Nucleus accumbens (tissue), 56 donors: Measurements from ENCODE around the gene STAP2.

Source experiments
- DNase-seq, 56 donors: peaks; one replicate each; lab custom pipeline; 2025; lab: John Stamatoyannopoulos, UW

Gene STAP2

DNA sequence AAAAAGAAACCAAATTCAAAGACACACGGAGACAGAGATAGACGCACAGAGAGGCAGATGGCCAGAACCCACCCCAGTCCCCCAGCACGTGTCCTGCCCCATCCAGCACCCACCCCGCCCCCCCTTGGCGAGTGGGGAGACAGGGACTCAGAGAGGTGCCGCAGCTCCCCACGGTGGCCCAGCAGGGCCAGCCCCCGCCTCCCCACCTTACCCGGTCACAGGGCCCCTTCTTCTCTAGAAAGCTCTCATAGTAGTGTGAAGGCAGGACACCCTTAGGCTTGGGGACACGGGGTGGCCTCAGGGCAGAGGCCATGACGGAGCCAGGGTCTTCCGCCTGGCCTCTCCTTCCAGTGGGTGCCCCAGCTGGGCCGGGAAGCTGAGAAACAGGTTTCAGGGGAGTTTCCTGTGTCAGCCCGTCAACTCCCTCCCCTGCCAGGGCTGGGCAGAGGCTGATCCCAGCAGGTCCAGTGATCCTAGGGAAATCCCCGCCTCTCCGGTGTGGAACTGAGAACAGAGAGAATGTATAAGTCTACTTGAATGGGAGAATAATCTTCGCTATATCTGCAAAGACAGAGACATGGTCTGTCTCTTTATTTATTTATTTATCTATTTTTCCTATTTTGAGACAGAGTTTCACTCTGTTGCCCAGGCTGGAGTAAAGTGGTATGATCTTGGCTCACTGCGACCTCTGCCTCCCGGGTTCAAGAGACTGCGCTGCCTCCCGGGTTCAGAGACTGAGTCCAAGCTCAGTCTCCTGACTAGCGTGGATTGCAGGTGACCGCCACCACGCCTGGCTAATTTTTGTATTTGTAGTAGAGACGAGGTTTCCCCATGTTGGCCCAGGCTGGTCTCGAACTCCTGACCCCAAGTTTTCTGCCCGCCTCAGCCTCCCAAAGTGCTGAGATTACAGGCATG lies at the start of gene STAP2:
TSS of gene STAP2 (minus strand) at position 387 of the 915 bp plus-strand sequence. CDS start at position 313, 74 bp downstream.
- no peak for DNase-seq

GRCh38 chr19:4386041-4386782 lies 47.6 kb upstream of the STAP2 start:
- DNase-seq, result peak in 37 of 56 donors; percentile 12 to 77 (median 42)

GRCh38 chr19:4385291-4386040 lies 46.8 kb upstream of the STAP2 start:
- no peak for DNase-seq

DNA sequence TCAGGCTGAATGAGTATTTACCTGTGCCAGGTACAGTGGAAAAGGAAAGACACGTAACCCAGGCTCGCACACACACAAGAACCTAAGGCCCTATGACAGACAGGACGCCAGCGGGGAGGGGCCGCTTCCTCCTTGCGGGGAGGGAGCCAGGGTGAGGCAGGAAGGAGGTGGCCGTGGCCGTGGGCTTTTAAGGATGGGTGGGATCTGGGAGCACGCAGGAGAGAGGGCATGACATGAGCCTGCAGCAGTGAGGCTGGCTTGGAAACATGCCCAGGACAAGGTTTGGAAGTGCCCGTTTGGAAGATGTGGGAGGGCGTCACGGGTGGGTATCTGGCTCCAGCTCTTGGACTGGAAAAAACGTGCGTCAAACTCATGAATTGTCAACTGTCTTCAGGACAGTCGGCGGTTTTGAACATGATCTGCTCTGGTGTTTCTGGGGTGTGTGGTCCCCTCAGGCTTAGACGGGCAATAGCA lies 41.7 kb upstream of the STAP2 start:
- no peak for DNase-seq

DNA sequence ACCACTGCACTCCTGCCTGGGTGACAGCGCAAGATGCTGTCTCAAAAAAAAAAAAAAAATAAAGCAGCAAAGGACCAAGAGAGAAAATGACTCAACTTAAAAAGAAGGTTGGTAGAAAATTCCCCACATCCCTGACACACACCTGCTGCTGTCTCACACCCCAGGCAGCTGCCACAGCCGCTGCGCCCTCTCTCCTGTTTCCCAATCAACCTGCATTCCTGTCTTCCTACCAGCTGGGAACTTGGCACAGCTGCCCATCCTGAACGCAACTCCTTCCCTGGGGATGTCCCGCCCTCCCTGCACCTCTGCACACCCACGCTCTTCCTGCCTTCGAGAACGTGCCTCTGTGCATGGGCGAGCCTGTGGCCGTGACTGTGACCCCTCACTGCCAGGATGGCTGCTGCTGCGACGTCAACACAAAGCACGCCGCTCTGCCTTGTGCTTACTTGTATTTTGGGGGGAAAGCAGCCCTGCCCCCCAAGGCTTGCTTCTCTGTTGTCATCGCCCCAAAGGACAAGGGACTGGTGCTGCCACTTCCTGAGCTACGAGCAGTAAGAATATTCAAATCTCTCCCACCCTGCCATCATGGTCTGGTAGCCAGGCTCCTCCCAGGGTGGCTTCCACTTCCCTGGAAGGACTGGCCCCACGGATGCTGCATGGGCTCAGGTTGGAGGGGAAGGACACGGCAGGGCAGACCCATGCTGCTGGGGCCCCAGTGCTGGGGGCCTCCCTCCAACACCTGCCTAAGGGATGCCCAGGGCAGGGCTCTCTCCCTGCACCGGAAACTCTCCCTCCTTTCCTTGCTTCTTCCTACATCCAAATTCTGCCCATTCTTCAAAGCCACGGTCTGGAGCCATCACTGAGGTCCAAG lies 41.0 kb upstream of the STAP2 start:
- peak in 3 of 56 donors; percentile 30 to 44 (median 31) for DNase-seq

GRCh38 chr19:4378886-4379285 lies 40.3 kb upstream of the STAP2 start:
- DNase-seq, result no peak

- no peak for DNase-seq
Measured at GRCh38 chr19:4376991-4377781, 38.6 kb upstream of the STAP2 start.

DNA sequence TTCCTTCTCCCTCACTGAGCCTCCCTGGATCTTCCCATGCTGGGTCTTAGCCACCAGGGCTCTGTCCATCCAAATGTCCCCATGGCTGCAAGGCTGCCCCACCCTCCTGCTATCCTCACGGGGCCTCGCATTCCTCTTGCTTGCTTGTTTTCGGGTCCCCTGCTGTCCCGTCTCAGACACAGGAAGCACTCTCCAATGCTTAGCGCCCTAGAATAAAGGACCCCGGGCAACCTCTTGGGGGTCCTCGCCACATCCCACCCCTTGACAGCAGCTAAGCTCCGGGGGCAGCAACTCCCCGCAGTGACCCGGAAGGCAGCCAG lies 38.0 kb upstream of the STAP2 start:
- no peak for DNase-seq

DNA sequence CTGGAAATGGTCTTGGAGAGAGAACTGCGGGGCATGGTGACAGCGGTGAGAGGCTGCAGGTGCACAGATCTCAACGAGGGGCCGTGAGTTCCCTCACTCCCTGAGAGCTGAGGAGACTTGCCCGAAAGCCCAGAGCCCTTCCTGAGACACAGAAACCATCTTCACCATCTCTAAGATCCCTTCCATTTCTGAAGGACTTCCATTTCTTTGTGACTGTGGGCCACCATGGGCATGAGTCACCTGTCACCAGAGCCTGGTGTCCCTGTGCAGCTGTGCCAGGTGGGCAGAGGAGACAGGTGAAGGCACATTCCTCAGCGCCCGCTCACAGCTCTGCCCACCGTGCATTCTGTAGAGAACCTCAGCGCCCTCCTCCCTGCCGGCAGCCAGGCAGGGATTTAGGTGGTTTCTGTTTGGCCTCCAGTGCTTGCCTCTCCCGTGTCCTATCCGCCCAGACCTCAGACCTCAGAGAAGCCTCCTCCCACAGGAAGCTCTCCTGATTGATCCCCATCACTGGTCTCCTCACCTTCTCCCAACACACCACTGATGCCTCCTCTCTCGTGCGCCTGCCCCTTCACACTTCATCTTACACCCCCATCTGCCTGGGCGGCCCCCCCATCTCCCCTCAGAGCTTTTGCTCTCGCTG lies 37.5 kb upstream of the STAP2 start:
- no peak for DNase-seq

DNA sequence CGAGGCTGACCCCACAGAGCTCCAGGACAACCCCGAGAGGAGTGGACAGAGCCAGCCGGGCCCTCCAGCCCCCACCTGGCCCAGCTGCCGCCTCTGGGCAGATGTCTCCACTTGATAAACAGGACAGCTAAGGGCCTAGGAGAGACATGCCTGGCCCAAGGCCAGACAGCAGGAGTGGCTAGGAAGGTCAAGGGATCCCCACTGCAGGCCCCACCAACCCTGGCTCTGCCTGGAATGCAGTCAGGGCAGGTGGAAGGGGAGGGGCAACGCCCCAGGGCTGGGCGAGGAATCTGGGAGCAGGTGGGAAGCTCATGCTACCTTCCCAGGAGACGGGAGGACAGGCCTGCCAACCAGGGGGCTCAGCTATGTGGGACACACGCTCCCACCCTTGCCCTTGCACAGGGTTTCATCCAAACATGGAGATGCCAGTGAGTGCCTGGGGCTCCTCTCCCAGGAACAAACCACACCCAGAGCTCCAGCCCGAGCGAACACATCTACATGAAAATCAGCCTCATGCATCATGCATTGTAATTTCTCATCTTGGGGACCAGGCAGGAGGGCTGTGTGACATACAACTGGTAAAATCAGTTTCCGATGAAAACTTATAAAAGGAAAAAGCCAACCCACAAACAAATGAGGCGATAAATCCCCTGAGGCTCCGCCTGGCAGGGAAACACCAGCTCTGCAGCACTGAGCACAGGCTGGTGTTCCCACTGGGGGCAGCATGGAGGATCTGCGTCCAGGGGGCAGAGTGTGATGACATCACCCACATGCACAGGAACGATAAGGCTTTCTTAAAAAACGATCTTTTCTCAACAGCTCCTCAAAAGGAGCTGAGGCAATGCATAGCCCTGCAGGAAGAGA lies 36.8 kb upstream of the STAP2 start:
- DNase-seq, result peak in 35 of 56 donors; percentile 16 to 76 (median 50)

GRCh38 chr19:4374498-4375163 lies 36.0 kb upstream of the STAP2 start:
- DNase-seq, result peak in 4 of 56 donors; percentile 29 to 80 (median 50)

DNA sequence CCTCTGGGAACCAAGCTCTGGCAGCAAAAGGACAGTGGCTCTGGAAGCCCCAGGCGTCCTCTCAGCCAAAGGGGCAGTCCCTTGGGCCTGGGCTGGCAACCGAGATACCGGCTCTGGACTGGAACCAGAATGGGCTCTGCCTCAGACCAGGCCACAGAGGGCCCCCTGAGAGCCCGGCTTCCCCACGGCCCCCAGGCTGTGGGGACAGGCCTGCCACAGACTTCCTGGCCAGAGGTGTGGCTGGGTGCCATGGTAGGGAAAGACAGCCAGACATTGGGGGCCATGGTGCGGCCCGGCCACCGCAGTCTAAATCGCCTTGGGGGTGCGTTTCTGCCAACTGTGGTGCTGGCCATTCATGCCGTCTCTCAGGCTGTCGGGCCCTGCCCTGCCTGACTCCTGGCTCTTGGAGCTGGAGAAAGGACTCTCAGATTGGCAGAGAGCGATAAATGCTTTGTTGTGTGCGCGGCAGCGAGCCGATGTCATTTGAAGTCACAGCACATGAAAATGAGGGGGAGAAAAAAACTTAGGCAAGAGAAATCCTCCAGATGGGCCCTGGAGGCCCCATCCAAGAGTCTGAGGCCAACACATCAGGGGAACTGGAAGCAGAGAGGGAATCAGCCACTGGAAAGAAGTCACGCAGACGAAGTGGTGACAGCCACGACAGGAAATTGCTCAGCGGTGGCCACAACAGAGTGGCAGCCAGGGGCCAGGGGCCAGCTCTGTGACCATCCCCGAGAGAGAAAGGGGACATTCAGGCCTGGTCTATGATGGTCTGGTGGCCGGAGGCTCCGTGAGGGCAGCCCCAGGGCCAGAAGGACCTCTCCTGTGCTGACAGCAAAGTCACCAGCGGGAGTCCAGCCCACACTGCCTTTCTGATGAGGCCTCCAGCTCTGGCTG lies 35.2 kb upstream of the STAP2 start:
- DNase-seq, result peak in 48 of 56 donors; percentile 23 to 79 (median 62)

DNA sequence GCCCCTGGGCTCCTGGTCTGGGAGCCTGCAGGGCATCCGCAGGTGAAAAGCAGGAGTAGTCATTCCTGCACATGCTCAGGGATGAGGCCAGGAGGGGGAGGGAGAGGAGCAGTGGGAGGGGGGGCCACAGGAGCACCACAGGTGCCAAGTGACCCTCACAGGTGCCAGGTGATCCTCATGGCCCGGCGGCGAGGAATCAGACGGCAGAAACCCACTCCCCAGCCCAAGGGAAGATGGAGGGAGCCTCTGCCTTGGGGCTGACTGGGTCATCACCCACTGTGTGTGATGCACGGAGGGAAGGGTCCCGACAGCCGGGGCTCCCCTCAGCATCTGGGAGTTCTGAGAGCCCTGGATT lies 34.4 kb upstream of the STAP2 start:
- no peak for DNase-seq

GRCh38 chr19:4372165-4373012 lies 33.8 kb upstream of the STAP2 start:
- peak in 1 of 56 donors; percentile 33 for DNase-seq
